Kidney glomerular epithelial cell (primary cell): ENCODE results near the gene GALK2.
A peak's percentile ranks its signal among the peaks of the same experiment; 100 is the strongest.
"Not testable (repeated sequence)": the region's sequence is repeated elsewhere in the genome, so short reads cannot be mapped to it uniquely, and the experiment has no call there.

Experiments
- DNase-seq: peaks from one replicate; lab custom pipeline; 2025; lab: John Stamatoyannopoulos, UW

The GALK2 gene

DNA sequence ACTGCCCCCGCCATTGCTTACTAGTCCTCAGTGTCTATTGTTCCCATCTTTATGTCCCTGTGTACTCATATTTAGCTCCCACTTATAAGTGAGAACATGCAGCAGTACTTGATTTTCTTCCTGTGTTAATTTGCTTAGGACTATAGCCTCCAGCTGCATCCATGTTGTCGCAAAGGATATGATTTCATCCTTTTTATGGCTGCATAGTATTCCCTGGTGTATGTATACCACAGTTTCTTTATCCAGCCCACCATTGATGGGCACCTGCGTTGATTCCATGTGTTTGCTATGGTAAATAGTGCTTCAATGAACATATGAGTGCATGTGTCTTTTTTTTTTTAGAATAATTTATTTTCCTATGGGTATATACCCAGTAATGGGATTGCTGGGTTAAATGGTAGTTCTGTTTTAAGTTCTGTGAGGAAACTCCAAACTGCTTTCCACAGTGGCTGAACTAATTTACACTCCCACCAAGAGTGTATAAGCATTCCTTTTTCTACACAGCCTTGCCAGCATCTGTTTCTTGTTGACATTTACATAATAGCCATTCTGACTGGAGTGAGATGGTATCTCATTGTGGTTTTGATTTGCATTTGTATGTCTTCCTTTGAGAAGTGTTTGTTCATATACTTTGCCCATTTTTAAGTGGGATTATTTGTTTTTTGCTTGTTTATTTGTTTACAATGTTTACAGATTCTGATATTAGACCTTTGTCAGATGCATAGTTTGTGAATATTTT lies 53.7 kb downstream of the GALK2 start:
- no peak for DNase-seq

GRCh38 chr15:49225572-49226281 lies 55.7 kb downstream of the GALK2 start:
- DNase-seq, result no peak

DNA sequence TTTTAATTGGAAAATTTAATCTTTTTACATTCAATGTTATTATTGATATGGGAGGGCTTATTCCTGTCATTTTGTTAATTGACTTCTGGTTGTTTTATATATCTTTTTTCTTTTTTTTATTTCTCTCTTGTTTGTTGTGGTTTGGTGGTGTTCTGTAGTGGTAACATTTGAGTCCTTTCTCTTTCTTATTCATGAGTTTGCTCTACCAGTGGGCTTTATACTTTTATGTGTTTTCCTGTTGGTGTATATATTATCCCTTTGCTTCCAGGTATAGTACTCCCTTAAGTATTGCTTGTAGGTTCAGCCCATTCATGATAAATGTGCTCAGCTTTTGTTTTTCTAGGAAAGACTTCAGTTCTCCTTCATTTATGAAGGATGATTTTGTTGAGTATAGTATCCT lies 57.6 kb downstream of the GALK2 start:
- no peak for DNase-seq

GRCh38 chr15:49229922-49230321 lies 59.9 kb downstream of the GALK2 start:
- no peak for DNase-seq

GRCh38 chr15:49232236-49232806 lies 62.3 kb downstream of the GALK2 start:
- no peak for DNase-seq

GRCh38 chr15:49235446-49236124 lies 65.5 kb downstream of the GALK2 start:
- DNase-seq, result peak; percentile 56

GRCh38 chr15:49236869-49237268 lies 66.8 kb downstream of the GALK2 start:
- DNase-seq, result no peak

- DNase-seq, result no peak
Observed at GRCh38 chr15:49238342-49238741, 68.3 kb downstream of the GALK2 start.

DNA sequence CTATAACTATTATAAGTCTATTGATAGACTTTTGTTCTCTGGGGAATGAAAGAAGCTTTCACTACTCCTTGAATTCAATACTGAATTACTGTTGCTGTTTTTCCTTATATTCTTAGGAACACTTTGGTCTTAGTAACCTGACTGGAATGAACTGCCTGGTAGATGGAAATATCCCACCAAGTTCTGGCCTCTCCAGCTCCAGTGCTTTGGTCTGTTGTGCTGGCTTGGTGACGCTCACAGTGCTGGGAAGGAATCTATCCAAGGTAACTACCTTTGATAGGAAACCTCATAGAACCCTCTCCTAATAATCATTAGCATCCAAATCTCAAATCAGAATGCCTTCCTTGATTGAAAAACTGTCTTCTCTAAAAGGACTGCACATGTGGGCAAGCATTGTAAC lies 69.1 kb downstream of the GALK2 start:
- DNase-seq, result no peak

- no peak for DNase-seq
Observed at GRCh38 chr15:49242820-49243219, 72.8 kb downstream of the GALK2 start.

DNA sequence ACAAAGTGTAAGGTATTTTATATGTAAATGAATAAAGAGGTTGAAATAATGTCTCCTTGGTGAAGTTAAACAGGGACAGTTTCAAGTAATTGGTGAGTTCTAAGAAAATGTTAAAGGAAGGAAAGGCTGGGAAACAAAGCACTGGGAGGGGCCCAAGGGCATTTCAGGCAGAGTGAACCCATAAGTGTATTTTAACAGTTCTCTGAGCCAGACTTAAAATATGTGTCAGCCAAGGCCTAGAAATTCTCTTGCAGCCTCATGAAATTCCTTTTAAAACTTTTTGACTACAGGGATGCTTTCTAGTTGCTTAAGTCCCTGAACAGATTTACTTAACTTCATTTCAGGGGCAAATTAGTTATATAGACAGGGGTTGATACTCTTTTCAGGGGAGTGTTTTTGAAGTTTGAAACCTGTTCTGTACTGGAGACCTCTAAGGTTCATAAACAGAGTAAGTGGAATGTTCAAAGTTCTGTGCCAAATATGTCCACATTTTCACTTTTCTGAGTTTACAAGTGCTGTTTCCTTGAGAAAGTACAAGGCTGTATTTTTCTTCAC lies 77.6 kb downstream of the GALK2 start:
- DNase-seq, result no peak

- no peak for DNase-seq
Observed at GRCh38 chr15:49248291-49248690, 78.2 kb downstream of the GALK2 start.

- no peak for DNase-seq
Observed at GRCh38 chr15:49255966-49256759, 86.1 kb downstream of the GALK2 start.

DNA sequence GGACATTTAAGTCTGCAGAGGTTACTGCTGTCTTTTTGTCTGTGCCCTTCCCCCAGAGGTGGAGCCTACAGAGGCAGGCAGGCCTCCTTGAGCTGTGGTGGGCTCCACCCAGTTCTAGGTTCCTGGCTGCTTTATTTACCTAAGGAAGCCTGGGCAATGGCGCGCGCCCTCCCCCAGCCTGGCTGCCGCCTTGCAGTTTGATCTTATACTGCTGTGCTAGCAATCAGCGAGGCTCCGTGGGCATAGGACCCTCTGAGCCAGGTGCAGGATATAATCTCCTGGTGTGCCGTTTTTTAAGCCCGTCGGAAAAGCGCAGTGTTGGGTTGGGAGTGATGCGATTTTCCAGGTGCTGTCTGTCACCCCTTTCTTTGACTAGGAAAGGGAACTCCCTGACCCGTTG lies 95.1 kb downstream of the GALK2 start:
- not testable (repeated sequence) for DNase-seq

- no peak for DNase-seq
Observed at GRCh38 chr15:49265911-49266310, 95.9 kb downstream of the GALK2 start.

- DNase-seq, result no peak
Observed at GRCh38 chr15:49270541-49271421, 100.7 kb downstream of the GALK2 start.

DNA sequence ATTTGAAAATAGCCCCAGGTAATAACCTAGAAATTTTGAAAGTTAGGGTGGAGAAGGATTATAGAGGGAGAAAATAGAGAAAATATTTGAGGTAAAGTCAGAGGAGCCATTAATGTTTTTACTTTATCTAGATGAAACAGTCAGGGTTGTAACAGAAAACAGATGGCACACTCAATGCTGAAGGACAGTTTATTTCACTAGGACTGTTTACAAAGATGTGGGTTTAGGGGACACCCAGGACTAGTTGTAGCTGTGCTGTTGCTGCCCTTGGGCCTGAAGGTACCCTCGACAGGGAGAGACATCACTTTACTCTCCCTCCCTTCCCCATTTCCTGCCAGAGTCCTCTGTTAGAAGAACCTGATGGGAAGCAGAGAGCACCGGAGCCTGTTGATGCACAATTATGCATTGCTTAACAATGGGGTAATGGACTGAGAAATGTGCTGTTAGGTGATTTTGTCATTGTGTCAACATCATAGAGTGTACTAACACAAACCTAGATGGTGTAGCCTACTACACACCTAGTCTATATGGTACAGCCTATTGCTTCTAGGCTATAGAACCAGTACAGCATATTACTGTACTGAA lies 103.8 kb downstream of the GALK2 start:
- no peak for DNase-seq

- no peak for DNase-seq
Observed at GRCh38 chr15:49278751-49279150, 108.7 kb downstream of the GALK2 start.

DNA sequence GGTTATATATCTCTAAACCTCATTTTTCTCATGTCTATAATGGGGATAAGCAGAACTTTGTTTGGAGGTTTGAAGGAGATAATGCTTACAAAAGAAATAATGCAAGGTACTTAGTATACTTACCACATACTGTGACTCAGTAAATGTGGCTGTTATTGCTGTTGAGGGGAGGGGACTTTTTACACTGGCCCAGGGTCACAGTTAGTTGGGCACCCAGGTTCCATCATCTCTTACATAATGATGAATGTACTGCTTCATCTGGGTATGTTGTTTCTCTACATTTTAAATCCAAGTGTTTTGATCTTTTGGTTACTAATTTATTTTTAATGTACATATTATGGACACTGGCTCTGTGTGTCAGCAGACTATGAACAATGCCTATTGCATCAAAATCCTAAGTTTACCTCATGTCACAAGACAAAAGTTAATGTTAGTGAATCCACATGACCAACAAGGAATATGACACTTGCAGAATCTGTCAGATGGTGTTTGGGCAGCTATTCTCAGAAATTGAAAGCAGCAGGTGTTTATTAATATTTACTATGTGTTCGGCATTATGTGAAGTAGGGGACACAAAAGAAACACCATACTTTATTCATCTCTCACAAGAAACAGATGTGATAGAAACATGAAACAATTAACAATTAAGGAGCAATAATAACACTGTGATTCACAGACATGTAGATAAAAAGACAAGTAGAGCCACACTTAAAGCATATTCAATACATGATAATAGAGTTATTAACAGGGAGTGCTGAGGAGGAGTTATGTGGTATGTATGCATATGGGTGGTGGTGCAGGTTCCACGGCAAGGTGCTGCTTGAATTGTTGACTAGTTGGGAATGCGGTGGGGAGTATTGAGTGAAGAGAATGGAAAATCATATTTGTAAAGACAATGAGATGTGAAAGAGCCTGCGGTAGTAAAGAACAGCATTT lies 109.7 kb downstream of the GALK2 start:
- DNase-seq, result no peak
